HG03095 (cell line): ENCODE results near the gene LPP.

Source experiments
- ATAC-seq: cut with Tn5 transposase; IDR thresholded peaks from one replicate; pipeline ENCODE4 v1.9.1; 2021; ENCODE audit warnings: moderate library complexity; ENCODE audit not compliant: unreplicated experiment

LPP gene

DNA sequence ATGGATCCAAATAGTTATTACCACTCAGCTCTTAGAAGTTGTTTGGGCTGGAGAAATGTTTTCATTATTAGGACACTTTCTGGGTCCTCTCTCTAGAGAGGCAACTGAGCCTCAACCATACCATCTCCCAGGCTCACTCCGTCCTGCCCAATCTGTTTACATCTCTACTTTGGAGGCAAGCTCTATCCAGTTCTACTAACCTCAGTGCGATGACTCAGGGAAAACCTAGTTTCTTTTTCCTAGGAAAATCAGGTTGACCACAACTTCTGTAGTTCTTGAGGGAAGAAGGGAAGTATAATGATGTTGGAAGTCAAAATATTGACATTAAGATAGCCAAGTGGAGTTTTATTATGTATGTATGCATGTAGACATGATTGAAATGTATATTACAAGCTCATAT, 40.4 kb downstream of the LPP start:
- no peak for ATAC-seq

DNA sequence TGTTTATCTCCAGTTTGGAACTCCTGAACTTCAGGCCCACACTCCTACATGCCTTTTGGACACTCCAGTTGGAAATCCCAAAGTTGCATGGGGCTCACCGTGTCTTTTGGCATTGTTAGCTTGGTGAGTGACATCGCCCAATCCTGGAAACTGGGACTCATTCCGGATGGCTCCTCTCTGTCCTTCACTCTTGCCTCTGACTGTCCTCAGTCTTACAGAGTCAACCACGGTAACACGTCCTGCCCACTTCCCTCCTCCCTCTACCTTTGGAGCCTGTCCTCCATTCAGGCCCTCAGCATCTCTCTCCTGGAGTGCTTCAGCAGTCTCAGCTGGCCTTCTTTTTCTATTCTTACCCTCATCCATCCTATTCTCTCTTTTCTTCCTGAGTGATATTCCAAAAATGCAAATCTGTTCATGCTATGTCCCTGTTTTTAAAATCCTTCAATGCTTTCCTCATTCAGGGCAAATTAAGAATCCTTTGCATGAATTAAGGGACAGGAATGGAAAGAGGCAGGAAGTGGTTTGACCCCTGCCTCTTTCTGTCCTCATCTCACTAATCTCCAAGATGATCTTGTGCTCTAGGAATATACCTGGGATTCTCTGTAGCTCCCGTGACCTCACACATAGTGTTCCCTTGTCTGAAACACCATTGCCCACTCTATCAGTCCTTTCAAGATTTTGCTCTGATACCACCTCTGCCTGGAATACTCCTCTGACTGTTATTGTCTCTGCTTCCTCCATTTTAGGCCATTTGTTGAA, 42.5 kb downstream of the LPP start:
- ATAC-seq = no peak

DNA sequence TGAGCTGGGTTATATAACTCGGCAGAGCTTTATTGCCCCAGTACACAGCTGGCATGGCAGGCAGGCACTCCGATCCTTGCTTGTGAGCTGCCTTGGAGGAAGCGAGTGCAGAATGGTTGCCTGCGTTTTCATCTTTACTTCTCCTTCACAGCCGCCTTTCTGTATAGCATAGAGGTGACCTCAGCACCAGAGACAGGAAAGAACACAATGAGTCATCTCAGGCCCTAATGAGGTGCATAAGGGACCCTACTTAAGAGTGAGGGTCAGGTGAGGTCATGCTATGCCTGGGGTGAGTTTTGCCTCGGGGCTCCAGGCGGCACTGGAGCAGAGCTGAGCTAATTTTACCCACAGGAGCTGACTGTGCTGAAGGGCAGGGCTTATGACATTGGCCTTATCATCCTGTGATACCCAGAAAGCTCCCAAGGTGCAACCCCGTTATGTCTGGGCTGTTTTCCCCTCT, 43.5 kb downstream of the LPP start:
- no peak for ATAC-seq

DNA sequence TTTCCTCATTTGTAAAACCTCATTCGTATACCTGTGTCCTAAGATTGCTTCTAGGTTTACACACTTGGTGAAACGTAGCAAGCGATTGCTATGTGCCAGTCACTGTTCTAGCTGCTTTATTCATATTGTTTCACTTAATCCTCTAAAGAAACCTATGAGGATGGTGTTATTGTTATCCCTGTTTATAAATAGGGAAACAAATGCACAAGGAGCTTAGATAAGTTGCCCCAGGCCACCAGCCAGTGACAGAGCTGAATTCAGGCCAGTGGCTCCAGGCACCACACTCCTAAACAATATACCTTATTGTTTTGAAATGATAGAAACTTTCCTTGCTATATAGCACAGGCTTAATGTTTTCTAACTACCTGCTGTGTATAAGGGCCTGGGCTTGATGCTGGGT, 44.0 kb downstream of the LPP start:
- ATAC-seq = no peak

DNA sequence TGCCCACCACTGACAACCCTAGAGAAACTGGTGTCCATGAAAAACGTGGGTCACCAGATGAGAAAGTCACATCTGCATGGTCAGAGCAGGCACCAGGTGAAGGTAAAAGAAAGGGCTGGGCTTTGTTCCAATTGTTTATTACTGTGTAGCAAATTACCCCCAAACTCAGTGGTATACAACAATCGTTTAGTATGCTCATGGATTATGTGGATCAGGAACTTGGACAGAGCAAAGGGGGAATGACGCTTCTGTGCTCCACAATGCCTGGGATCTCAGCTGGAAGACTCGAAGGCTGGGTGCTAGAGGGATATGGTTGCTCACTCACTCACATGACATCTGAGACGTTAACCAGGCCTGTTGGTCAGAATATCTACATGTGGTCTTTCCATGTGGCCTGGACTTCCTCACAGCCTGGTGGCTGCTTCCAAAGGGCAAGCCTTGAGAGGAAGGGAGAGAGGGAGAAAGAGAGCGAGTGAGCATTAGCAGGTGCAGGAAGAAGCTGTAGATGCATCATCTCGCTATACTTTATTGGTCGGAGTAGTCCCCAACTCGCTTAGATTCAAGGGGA, 44.9 kb downstream of the LPP start:
- ATAC-seq = no peak

DNA sequence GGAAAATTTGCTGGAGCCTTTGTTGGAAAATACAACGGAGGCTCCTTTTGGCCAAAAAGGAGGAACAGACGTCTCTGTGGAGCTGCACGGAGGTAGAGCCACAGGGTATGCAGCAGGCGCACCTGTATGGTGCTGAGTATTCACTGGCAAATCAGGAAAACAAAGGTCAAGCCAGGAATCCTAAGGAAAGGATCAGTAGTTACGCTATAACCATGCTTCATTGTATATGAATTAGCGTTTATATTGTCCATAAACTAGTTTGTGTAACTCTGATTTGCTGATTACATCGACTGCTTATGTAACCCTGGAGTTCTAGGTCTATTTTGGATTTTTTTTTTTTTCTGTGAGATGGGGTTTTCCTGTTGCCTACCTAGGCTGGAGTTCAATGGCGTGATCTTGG, 45.4 kb downstream of the LPP start:
- no peak for ATAC-seq

DNA sequence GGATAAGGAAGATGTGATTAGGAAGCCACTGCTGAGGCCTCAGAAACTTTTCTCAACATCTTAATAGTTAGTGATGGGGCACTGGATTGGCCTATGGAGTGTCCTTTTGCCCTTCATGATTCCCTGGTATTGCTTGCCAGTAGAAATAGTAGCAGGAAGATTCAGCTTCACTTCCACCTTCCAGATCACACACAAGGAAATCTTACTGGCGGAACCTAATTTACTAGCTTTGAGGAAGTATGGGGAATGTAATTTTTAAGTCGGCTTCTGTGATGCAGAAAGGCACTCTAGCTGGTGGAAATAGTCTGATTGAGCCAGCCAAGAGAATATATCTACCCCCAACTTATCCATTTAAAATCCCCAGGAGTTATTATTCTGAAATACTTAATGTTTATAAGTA, 46.5 kb downstream of the LPP start:
- no peak for ATAC-seq

DNA sequence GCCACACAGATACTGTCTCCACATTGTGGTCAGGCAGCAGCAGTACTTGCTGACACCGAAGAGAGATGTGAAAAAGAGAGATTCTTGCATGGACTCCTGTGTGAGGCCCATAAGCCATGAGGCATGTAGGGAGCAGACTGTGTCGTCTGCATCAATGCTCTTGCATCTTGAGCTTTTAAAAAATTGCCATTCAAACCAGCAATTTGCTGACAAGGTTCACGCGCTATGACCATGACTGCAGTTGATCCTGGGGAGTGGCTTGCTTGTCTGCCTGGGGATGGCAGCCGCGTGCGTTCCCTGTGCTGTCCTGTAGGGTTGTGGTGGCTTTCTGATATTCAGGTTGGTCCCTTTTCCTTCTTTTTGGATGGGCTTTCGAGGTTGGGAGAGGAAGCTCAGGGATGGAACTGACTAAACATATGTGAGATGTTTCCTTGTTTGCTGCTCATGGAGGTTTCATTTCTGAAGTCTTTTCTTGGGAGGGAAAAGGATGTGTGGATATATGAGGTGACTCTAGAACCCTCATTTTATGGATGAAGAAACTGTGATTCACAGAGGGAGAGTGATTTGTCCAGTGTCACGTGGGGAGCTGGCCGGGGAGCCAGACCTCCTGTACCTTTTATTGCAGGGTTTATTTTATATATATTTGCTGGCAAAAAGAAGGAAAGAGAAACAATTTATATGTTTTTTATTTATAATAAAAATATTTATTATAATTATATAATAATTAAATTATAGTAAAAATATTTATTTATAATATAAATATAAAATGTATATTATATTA, 48.6 kb downstream of the LPP start:
- ATAC-seq = no peak

DNA sequence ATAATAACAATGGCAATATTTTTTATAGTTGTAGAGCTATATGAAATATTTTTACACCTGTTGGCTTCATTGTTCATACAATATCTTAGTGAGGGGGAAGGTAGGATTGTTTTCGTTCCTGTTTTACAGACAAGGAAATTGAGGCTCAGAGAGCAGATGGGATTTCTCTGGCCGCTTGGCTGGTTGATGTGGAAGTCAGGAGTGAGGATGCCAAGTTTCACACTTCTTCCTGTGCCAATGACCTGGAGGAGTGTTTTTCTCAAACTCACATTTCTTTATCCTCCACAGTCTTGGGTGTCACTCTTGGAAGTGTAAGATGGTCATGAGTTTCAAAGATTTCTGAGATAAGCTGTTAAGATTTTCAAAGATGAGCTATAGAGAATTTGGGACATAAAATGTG, 50.6 kb downstream of the LPP start:
- no peak for ATAC-seq

DNA sequence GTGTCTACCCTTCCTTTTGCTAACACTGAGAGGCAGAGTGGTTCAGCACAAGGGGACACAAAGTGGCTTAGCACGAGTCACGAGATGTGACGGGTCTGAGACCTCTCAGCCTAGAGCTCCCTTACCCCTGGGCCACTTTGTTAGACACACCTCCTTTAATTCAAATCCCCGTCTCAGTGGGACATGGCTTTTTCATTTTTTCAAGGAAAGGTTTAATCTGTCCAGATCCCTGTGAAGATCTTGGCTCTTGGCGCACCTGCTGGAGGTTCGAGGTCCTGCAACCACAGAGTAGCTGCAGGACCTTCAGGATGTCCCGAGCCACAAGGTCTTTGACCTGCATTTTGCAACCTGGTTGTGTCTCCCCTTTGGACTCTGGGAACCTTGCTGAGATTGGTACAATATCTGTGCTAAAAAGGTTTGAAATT, 52.0 kb downstream of the LPP start:
- no peak for ATAC-seq

DNA sequence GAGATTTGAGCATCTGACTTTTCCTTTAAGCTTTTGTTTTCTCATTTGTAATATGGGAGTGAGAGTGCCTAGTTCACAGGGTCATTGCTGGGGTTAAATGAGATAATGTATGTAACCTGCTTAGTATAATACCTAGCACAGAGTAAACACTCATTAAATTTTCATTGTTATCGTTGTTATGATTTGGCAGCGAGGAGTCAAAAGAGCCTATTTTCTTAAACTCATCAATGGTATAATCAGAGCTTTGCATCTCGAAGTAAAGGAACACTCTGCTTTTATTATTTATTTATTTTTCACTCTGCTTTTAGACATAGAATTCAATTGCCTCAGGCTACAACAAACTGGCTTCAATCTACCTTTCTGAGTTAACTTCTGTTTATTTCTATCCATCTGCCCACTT, 52.8 kb downstream of the LPP start:
- no peak for ATAC-seq

DNA sequence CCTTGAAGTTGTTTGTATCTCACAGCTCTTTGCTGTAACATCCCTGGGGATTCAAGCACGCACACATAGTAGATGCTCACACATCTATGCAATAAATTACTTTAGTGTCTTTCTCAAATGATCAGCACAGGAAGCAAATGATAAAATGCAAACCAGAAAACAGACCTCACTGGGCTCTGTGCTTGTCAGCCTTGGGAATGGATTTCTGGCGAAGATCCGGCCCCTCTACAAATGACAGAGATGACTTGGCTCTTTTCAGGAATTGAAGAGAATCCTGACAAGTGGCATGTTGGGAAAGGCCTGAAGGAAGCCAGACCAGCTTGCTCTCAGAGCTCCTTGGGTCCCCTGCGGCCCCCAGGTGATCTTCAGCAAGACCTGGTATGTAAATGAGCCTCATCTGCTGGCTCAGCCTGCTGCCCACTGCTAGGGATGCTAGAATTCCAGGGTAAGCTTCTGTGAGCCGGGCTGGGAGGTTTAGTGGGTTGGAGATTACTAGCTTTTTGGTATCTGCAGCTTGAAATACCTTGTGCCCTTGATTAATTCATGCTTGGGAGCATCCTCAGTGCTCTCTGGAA, 54.1 kb downstream of the LPP start:
- no peak for ATAC-seq

DNA sequence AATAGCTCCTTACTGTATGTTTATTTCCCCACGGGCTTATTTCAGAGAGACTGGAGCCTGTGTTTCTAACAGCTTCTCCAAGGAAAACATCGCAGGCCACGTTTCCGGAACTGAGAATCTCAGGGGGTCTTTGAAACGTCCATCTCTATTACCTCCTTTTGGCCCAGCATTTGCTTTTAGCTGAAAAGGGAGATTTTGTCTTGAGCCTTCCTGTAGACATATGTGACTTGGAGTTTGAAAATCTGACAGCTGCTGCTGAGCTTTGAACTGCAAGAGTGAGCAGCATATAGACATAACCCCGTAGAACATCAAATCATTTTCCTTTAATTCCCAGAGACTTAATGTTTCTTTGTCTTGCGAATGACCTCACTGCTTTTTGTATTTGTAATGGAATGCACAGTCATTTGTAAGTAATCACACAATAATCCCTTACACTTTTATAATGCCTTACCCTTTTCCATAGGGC, 54.6 kb downstream of the LPP start:
- ATAC-seq = no peak

DNA sequence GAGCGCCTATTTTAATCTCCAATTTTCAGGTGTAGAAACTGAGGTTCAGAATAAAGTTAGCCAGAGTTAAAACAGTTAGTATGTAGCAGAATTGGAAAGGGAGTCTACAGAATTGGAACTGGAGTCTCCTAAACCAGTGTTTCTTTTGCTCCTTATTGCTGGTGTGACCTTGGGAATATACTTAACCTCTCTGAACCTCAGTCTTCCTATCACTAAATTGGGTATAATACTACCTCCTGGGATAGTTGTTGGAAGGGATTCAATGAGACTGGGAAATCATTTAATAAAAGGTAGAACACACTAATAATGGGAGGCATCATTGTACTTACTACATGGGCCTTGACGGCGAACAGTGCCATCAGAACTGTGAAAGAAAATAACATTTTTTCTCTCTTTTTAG, 55.1 kb downstream of the LPP start:
- ATAC-seq = no peak

DNA sequence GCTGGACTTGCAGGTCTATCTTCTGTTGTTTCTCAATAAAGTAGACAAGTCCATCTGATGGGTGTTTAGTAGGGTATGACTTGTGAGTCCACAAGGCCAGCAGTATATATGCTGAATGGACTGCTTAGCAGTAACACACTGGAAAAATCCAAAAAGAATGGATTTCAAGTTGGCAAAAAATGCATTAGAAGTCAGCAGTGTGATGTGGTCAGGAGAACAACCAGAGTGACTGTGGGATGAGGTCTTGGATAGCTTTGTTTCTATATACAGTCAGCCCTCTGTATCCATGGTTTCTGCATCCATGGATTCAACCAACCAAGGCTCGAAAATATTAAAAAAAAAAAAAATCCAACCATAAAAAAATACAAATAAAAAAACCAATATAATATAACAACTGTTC, 55.8 kb downstream of the LPP start:
- ATAC-seq = no peak

DNA sequence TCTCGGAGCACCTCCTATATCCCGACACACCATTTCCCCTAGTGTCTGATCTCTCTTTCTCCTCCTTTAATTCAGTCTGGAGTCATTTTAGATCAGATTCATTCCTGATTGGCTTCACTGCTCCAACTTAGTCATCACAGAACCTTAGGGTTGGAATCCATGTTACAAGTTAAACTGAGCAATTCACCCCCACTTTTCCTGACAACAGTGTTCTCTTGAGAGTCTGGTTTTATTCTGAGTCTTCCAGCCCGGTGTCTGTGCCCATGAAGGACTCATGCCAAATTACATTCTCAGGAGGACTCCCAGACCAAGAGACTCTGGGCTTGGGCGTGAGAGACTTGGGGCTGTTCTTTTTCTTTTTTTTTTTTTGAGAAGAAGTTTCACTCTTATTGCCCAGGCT, 57.5 kb downstream of the LPP start:
- ATAC-seq = no peak

DNA sequence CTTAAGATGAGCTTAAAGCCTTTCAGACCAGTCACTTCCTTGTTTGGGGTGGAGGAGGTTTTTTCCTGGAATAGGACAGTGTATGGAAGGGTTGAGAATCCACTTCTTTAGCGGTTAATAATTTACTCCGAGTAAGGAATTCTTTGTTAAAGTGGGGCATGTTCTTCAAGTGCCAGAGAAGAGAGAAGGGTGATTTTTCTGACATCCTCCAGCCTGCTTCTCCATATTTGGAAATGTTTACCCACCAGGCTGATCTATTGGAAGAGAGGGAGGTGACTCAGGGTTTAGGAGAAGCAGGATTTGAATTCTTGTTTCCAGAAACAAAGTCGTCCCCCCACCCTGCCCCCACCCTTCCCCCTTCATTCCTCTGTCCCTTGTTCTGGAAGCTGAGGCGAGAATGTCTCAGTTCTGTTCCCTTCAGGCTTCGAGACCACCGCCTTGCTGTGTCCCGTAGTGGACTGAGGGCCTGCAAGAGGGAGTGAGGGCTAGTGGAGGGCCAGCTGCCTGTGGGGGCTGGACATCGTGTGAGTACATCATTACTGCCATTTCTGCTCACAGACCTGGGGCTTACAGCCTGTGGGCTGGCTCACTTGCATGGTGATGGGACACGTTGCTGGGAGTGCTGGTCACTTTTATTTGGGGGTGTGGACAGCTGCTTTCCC, 58.5 kb downstream of the LPP start:
- ATAC-seq = no peak

DNA sequence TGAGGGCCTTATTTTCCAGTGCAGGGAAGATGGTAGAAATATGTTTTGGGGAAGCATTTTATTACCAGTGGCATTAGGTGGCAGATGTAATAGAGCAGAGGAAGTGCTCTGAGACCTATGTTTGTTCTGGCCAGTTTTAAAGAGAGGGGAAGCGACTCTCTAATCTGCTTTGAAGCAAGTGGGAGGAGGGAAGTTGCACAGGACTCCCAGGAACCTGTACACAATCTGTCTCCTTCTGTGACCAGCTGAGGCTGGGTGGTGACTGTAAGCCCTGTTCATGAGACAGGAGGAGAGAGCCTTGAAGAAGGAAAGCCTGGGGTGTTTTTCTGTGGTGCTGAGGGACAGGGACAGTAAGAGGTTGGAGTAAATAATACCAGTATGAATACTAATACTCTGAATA, 60.5 kb downstream of the LPP start:
- no peak for ATAC-seq

DNA sequence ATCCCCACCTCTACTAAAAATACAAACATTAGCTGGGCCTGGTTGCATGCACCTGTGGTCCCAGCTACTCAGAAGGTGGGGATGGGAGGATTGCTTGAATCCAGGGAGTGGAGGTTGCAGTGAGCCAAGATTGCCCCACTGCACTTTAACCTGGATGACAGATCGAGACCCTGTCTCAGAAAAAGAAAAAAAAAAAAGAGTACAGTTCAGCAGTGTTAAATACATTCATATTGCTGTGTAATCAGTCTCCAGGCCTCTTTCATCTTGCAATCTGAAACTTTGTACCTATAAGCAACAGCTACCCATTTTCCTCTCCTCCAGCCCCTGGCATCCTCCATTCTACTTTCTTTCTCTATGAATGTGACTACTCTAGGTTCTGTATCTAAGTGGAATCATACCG, 61.2 kb downstream of the LPP start:
- no peak for ATAC-seq

DNA sequence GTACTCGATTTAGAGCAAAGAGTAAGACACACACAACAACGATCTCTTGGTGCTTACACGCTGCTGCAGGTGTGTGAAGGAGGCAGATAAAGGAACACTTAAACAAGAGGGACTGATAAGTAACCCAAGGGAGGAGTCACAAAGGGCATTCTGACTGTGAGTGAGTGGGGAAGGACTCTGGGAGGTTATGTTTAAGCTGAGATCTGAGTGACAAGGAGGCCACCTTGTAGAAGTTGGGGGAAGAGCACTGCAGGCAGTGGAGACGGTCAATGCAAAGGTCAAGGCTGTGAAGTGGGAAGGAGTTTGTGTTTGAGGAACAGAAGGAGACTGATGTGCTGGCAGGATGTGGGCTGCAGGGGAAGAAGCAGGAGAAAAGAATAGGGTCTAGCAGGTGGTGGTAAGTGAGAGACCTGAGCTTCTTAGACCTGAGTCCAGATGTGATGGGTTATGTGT, 63.1 kb downstream of the LPP start:
- ATAC-seq = no peak

DNA sequence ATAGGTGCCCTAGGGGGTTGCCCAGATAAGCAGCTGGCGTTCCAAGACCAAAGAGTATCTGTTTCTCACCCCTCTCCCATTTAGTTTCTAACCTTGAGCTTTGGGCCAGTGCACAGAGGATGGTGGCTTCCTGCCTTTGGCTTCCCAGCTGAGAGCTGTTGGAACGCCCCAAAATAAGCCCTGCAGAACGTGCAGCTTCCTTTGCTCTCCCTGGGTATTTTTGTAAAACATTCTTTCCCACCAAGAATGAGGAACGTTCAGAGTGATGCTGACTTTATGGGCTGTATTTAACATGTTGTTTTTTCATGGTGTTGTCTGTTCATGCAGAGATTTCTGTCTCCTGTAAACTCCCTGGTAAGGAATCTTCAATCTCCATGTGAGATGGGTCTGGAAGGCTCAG, 63.8 kb downstream of the LPP start:
- ATAC-seq = no peak
